SK-N-SH treated with all-trans-retinoic acid at 6 μM for 48 hours (cell line): Measurements from ENCODE around the gene CPOX.

ENCODE experiments used
- ATAC-seq: fragments of 200-7000 bp; cut with Tn5 transposase; 3 replicates; pipeline ENCODE4 v1.9.1; 2020; ENCODE audit warnings: mild to moderate bottlenecking, moderate library complexity
- ARNTL ChIP-seq: fragments of 450-650 bp; formaldehyde crosslinking; IDR thresholded peaks from 2 replicates; pipeline ENCODE4 v1.5.0; 2020; ENCODE audit warnings: low read depth, mild to moderate bottlenecking, moderate library complexity, borderline replicate concordance
- BACH2 ChIP-seq: fragments of 250-450 bp; sonication (Bioruptor Pico); IDR thresholded peaks from 2 replicates; pipeline ENCODE4 v1.9.0; 2021; ENCODE audit warnings: mild to moderate bottlenecking, borderline replicate concordance
- CSDC2 ChIP-seq: fragments of 250-450 bp; sonication (Bioruptor Pico); IDR thresholded peaks from 2 replicates; pipeline ENCODE4 v1.5.0; 2020; ENCODE audit warnings: mild to moderate bottlenecking, moderate library complexity
- ESRRG ChIP-seq: fragments of 250-450 bp; sonication (Bioruptor Pico); IDR thresholded peaks from 2 replicates; pipeline ENCODE4 v1.6.1; 2021; ENCODE audit warnings: mild to moderate bottlenecking
- GLIS3 ChIP-seq: fragments of 250-450 bp; sonication (Bioruptor Pico); IDR thresholded peaks from 2 replicates; pipeline ENCODE4 v1.5.0; 2020; ENCODE audit warnings: mild to moderate bottlenecking, moderate library complexity
- ISL1 ChIP-seq: fragments of 250-450 bp; sonication (Bioruptor Pico); IDR thresholded peaks from 2 replicates; pipeline ENCODE4 v2.1.2; 2022; ENCODE audit warnings: mild to moderate bottlenecking, moderate library complexity
- OSR1 ChIP-seq: fragments of 250-450 bp; sonication (Bioruptor Pico); IDR thresholded peaks from 2 replicates; pipeline ENCODE4 v1.8.0; 2022; ENCODE audit warnings: moderate library complexity, mild to moderate bottlenecking, inconsistent platforms
- PPARA ChIP-seq: fragments of 250-450 bp; sonication (Bioruptor Pico); IDR thresholded peaks from 2 replicates; pipeline ENCODE4 v1.5.0; 2020; ENCODE audit warnings: mild to moderate bottlenecking, borderline replicate concordance
- RARB ChIP-seq: fragments of 250-450 bp; sonication (Bioruptor Pico); IDR thresholded peaks from 2 replicates; pipeline ENCODE4 v1.8.0; 2021; ENCODE audit warnings: mild to moderate bottlenecking, moderate library complexity
- SNAI2 ChIP-seq: fragments of 250-450 bp; sonication (Bioruptor Pico); IDR thresholded peaks from 2 replicates; pipeline ENCODE4 v1.5.0; 2020; ENCODE audit warnings: mild to moderate bottlenecking, moderate library complexity
- TCF4 ChIP-seq: fragments of 250-450 bp; sonication (Bioruptor Pico); IDR thresholded peaks from 2 replicates; pipeline ENCODE4 v1.8.0; 2021; ENCODE audit warnings: mild to moderate bottlenecking, moderate library complexity, borderline replicate concordance
- TOX ChIP-seq: fragments of 250-450 bp; sonication (Bioruptor Pico); IDR thresholded peaks from 2 replicates; pipeline ENCODE4 v1.8.0; 2021; ENCODE audit warnings: mild to moderate bottlenecking, moderate library complexity, borderline replicate concordance
- ZFP3 ChIP-seq: fragments of 250-450 bp; sonication (Bioruptor Pico); IDR thresholded peaks from 2 replicates; pipeline ENCODE4 v1.5.0; 2020; ENCODE audit warnings: mild to moderate bottlenecking, moderate library complexity
- ZFP30 ChIP-seq: fragments of 450-650 bp; formaldehyde crosslinking; IDR thresholded peaks from 2 replicates; pipeline ENCODE4 v1.5.0; 2022; ENCODE audit warnings: mild to moderate bottlenecking, moderate library complexity
- ZNF565 ChIP-seq: fragments of 450-650 bp; formaldehyde crosslinking; conservative IDR thresholded peaks from 2 replicates; pipeline ENCODE4 v1.5.0; 2020; ENCODE audit warnings: low read depth, mild to moderate bottlenecking, moderate library complexity
- ZNF70 ChIP-seq: fragments of 450-650 bp; formaldehyde crosslinking; IDR thresholded peaks from 2 replicates; pipeline ENCODE4 v1.5.0; 2020; ENCODE audit warnings: mild to moderate bottlenecking, moderate library complexity
- ZNF8 ChIP-seq: fragments of 450-650 bp; formaldehyde crosslinking; IDR thresholded peaks from 2 replicates; pipeline ENCODE4 v1.5.0; 2020; ENCODE audit warnings: mild to moderate bottlenecking, moderate library complexity
- TF ChIP-seq, protein P1 (sequence below): fragments of 250-450 bp; sonication (Bioruptor Pico); IDR thresholded peaks from 2 replicates; pipeline ENCODE4 v1.8.0; 2020; ENCODE audit warnings: mild to moderate bottlenecking, moderate library complexity, borderline replicate concordance
- TF ChIP-seq, protein P2 (sequence below): fragments of 250-450 bp; sonication (Bioruptor Pico); IDR thresholded peaks from 2 replicates; pipeline ENCODE4 v1.5.1; 2020; ENCODE audit warnings: low read depth, mild to moderate bottlenecking, moderate library complexity
- TF ChIP-seq, protein P3 (sequence below): fragments of 250-450 bp; sonication (Bioruptor Pico); IDR thresholded peaks from 2 replicates; pipeline ENCODE4 v1.5.0; 2020; ENCODE audit warnings: mild to moderate bottlenecking, moderate library complexity

CPOX gene

DNA sequence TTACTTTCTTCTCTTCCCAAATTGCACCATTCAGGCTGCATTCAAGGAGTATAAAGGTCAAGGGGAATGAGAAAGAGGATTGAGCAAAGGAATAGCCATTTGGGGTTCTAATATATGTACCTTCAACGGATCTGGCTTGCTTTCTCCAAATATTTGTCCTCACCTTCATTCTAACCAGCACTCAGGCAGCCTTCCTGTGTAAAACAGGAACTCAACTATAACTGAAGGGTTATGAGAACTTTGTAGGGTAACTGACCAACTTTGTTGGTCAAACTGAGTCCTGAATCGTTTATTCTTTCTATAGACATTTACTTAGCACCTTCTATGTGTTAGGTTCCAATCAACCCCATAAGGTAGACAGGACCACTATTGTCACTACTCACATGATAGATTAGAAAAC, 5.1 kb upstream of the CPOX start (continued):
- TF ChIP-seq BACH2 (CRISPR knock-in tag) (no peak), RARB (CRISPR knock-in tag) (no peak), ZNF8 (CRISPR knock-in tag) (no peak), ZFP3 (CRISPR knock-in tag) (no peak)

DNA sequence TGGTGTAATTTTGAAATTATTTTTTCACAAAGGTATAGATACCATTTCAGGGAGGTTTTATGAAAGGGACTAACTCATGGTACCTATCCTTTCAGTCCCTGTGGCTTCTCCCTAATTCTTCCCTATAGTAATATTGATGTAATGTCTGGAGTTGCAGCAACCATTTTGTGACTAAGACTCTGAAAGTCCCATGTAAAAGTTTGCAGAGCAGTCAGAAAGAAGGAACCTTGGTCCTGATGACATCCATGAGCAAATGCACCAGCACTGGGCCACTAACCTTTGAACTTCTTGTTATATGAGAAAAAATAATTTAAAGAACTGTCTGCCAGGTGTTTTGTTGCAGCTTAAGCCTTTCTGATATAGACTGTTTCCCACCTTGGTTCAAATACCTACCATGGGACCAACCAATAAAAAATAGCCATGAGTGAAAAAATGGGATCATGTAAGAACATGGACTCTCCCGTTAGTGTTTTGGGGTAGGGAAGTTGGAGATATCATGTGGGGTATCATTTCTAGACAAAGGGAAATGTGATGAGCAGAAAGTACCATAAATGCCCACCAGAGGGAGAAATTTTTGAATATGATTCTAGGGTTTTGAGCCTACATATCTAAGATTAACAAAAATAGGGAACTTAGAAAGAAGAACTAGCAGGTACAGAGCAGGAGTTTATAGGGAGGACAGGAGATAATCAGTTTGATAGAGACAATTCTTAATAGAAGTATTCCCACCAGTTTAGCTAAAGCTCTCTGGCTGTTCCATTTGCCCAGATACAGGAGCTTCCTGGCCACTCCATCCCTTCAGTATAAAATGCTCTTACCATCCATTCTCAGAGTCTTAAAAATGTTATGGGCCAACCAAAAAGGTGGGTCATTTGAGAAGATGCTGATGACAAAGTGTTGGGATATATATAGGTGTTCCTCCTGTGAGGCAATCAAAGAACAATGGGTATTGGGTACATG, 3.4 kb upstream of the CPOX start:
- ATAC-seq, result no peak
- TF ChIP-seq, protein P1, sequence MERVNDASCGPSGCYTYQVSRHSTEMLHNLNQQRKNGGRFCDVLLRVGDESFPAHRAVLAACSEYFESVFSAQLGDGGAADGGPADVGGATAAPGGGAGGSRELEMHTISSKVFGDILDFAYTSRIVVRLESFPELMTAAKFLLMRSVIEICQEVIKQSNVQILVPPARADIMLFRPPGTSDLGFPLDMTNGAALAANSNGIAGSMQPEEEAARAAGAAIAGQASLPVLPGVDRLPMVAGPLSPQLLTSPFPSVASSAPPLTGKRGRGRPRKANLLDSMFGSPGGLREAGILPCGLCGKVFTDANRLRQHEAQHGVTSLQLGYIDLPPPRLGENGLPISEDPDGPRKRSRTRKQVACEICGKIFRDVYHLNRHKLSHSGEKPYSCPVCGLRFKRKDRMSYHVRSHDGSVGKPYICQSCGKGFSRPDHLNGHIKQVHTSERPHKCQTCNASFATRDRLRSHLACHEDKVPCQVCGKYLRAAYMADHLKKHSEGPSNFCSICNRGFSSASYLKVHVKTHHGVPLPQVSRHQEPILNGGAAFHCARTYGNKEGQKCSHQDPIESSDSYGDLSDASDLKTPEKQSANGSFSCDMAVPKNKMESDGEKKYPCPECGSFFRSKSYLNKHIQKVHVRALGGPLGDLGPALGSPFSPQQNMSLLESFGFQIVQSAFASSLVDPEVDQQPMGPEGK (CRISPR knock-in tag), result no peak
- TF ChIP-seq TCF4 (CRISPR knock-in tag) (no peak), OSR1 (CRISPR knock-in tag) (no peak), SNAI2 (CRISPR knock-in tag) (no peak), ZNF8 (CRISPR knock-in tag) (no peak), ZFP3 (CRISPR knock-in tag) (no peak), ISL1 (no peak), ARNTL (CRISPR knock-in tag) (no peak), BACH2 (CRISPR knock-in tag) (no peak), GLIS3 (no peak), PPARA (CRISPR knock-in tag) (no peak)
- TF ChIP-seq, all 23 proteins: peak for 0

DNA sequence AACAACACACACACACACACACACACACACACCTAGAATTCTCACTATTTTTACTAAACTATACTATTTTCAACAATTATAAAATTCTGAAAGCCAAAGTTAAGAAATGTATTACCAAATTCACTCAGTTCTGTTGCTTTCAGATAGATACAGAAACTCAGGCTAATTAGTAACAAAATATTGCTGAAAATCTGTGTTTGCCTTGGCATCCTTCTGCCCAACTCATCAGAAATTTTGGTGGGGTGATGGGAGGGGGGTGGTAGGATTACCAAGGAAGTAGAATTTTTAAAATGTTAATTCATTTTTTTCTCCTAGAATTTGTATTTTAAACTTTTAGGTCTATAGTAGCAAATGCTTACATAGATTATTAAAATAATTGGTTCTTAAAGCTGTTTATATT, 2.7 kb upstream of the CPOX start:
- ATAC-seq, result no peak
- TF ChIP-seq CSDC2 (CRISPR knock-in tag), result no peak
- no peak for TF ChIP-seq ZFP3 (CRISPR knock-in tag)
- no peak for TF ChIP-seq TOX (CRISPR knock-in tag)
- TF ChIP-seq ESRRG (CRISPR knock-in tag), result no peak
- no peak for TF ChIP-seq TCF4 (CRISPR knock-in tag)

DNA sequence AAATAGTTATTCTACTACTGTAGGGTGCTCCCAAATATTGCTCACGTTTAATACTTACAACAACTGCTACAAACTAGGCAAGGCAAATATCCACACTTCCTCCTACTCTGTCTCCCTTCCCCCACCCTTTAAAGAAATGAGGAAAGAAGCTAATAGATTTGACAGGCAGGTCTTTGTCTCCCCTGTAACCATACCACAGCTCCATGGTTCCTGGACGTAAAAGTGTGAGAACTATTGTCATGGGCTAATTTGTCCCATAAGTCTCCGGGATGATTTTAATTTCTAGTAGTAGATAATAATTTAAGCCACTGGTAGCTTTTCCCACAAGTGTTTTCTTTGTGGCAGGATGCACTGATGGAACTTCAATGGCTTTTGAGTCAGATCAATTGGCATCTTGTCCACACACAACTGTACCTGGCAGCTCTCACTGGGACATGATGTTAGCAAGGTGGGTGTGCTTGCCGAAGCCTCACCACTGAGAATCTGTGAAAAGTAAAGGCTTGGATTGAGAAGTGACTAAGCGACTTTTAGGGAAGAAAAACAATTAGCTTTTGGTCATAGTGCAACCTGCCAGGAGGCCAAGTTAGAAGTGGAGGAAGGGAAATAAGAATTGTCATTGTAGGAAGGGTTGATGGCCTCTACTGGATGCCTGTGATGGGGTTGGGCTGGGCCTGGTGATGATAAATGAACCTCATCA, 1.4 kb upstream of the CPOX start:
- ATAC-seq, result no peak
- TF ChIP-seq ZNF565 (CRISPR knock-in tag), result no peak
- TF ChIP-seq, protein P2, sequence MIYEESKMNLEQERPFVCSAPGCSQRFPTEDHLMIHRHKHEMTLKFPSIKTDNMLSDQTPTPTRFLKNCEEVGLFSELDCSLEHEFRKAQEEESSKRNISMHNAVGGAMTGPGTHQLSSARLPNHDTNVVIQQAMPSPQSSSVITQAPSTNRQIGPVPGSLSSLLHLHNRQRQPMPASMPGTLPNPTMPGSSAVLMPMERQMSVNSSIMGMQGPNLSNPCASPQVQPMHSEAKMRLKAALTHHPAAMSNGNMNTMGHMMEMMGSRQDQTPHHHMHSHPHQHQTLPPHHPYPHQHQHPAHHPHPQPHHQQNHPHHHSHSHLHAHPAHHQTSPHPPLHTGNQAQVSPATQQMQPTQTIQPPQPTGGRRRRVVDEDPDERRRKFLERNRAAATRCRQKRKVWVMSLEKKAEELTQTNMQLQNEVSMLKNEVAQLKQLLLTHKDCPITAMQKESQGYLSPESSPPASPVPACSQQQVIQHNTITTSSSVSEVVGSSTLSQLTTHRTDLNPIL (CRISPR knock-in tag), result no peak
- TF ChIP-seq ZNF8 (CRISPR knock-in tag), result no peak
- TF ChIP-seq ZNF70, result no peak
- no peak for TF ChIP-seq PPARA (CRISPR knock-in tag)
- TF ChIP-seq, protein P3, sequence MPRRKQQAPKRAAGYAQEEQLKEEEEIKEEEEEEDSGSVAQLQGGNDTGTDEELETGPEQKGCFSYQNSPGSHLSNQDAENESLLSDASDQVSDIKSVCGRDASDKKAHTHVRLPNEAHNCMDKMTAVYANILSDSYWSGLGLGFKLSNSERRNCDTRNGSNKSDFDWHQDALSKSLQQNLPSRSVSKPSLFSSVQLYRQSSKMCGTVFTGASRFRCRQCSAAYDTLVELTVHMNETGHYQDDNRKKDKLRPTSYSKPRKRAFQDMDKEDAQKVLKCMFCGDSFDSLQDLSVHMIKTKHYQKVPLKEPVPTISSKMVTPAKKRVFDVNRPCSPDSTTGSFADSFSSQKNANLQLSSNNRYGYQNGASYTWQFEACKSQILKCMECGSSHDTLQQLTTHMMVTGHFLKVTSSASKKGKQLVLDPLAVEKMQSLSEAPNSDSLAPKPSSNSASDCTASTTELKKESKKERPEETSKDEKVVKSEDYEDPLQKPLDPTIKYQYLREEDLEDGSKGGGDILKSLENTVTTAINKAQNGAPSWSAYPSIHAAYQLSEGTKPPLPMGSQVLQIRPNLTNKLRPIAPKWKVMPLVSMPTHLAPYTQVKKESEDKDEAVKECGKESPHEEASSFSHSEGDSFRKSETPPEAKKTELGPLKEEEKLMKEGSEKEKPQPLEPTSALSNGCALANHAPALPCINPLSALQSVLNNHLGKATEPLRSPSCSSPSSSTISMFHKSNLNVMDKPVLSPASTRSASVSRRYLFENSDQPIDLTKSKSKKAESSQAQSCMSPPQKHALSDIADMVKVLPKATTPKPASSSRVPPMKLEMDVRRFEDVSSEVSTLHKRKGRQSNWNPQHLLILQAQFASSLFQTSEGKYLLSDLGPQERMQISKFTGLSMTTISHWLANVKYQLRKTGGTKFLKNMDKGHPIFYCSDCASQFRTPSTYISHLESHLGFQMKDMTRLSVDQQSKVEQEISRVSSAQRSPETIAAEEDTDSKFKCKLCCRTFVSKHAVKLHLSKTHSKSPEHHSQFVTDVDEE (CRISPR knock-in tag), result no peak
- no peak for TF ChIP-seq BACH2 (CRISPR knock-in tag)
- TF ChIP-seq ZFP30, result no peak
- TF ChIP-seq RARB (CRISPR knock-in tag), result no peak
- TF ChIP-seq, all 23 proteins: peak for 0
